Skeletal muscle cell (primary cell): Measurements from ENCODE around the gene PDE6B.

Experiments used
- DNase-seq: peaks from one replicate; pipeline ENCODE4 v3.0.0-alpha.2; 2010; ENCODE audit warnings: low read depth
- H3K4me3 ChIP-seq: 2 replicates; pipeline ENCODE4 v1.5.1; 2011; ENCODE audit warnings: low read depth, mild to moderate bottlenecking, control low read depth, low read length, moderate library complexity

PDE6B gene

GRCh38 chr4:598925-599324 is 26.4 kb upstream of the PDE6B start:
- DNase-seq: no peak
- H3K4me3 ChIP-seq: no peak overlapping the region

DNA sequence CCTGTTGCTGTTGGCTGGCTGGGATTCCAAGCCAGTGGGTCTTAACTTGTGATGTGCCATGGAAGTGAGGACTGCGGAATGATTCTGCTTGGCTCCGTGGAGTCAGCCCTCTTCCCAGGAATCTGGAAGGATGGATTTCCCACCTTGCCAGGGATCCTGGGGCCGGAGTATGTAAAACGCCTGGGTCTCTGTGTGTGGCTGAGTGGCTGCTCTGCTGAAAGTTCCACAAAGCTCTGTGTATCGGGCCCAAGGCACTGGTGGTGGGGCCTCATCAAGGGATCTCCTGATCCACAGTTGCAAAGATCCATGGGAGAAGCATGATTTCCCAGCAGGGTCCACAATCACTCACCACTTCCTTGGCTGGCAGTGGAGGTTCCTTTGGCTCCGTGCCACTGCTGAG is 25.2 kb upstream of the PDE6B start:
- no peak for DNase-seq
- no peak overlapping the region for H3K4me3 ChIP-seq

GRCh38 chr4:600850-601515 is 24.4 kb upstream of the PDE6B start:
- no peak overlapping the region for H3K4me3 ChIP-seq
- DNase-seq: no peak

- no peak for DNase-seq
- no peak overlapping the region for H3K4me3 ChIP-seq
Observed at GRCh38 chr4:601612-602558, 23.5 kb upstream of the PDE6B start.

DNA sequence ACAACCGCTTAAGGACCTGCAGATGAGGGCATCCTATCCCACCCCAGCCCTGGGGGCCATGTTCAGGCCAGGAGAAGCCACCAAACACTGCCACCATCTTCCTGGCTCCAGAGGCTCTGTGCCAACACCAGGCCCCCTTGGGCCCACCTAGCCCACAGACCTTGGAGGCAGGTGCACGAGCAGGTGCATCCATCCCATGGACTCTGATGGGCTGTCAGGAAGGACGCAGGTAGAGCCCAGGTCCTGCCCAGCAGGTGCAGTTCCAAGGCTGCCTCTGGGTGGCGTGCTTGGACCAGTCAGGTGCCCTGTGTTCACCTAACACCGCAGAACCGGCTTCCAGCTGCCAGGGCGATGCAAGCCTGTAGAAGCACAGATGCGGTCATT is 22.8 kb upstream of the PDE6B start:
- no peak overlapping the region for H3K4me3 ChIP-seq
- no peak for DNase-seq

GRCh38 chr4:604131-604530 is 21.2 kb upstream of the PDE6B start:
- H3K4me3 ChIP-seq: no peak overlapping the region
- DNase-seq: no peak

GRCh38 chr4:605702-606425 is 19.5 kb upstream of the PDE6B start:
- H3K4me3 ChIP-seq: no peak overlapping the region
- no peak for DNase-seq

GRCh38 chr4:608236-608635 is 17.1 kb upstream of the PDE6B start:
- DNase-seq: no peak
- H3K4me3 ChIP-seq: no peak overlapping the region

- DNase-seq: no peak
Observed at GRCh38 chr4:609400-610050, 15.8 kb upstream of the PDE6B start.

GRCh38 chr4:610411-611261 is 14.7 kb upstream of the PDE6B start:
- DNase-seq: peak; percentile 7
- no peak overlapping the region for H3K4me3 ChIP-seq

More at GRCh38 chr4:609400-610050, 15.8 kb upstream of the PDE6B start:
- H3K4me3 ChIP-seq: no peak overlapping the region

DNA sequence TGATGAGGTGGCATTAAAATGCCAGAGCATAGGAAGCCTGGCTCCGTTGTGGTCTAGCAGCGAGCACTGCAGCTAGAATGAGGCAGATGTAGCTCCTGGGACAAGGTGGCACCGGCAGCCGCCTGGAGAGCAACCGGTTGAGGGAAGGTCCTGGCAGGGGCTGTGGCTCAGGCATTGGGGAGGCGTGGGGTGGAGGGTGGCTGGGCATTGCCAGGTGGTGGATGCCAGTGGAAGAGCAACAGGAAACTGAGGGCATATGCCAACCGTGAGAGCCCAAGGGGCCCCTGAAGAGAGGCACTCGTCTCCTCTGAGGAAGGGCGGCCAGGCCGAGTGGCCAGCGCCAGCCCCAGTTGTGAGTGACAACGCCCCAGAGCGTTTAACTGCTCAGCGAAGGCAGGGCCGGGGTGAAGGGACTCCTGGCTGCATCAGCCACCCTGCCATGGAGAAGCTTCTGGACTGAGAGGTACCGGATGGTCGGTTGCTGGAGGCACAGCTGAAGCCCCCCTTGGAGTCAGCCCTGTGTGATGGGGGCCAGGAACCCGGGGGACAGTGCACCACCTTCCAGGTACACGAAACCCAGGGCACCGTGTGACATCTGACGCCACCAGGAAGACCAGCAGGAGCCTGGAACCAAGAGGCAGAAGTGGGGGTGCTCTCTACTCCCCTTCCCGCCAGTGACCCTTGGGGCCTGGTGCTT is 13.2 kb upstream of the PDE6B start:
- H3K4me3 ChIP-seq: no peak overlapping the region
- no peak for DNase-seq

GRCh38 chr4:612749-613125 is 12.6 kb upstream of the PDE6B start:
- no peak for DNase-seq
- H3K4me3 ChIP-seq: no peak overlapping the region

- no peak overlapping the region for H3K4me3 ChIP-seq
- no peak for DNase-seq
Observed at GRCh38 chr4:613126-613525, 12.2 kb upstream of the PDE6B start.

- no peak for DNase-seq
- no peak overlapping the region for H3K4me3 ChIP-seq
Observed at GRCh38 chr4:616091-616490, 9.3 kb upstream of the PDE6B start.

- no peak overlapping the region for H3K4me3 ChIP-seq
- DNase-seq: no peak
Observed at GRCh38 chr4:616911-617643, 8.3 kb upstream of the PDE6B start.

- DNase-seq: no peak
- H3K4me3 ChIP-seq: no peak overlapping the region
Observed at GRCh38 chr4:617644-618641, 7.4 kb upstream of the PDE6B start.

DNA sequence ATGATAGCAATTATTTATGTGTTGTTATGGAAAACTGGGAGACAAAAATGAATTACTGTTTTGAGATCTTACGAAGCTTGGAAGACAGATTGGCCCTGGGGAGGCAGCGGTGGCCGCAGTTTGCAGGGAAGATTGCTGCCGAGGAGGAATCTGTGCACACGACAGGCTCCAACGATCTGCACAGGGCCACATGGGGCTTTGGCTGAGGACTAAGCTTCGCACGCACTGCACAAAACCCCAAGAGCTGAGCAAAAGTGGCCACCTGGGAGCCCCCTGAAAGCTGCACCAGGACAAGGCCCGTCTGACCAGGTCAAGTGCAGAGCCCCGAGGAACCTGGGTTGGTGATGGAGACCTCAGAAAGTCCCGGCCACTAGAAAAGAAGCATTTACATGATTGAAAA is 5.2 kb upstream of the PDE6B start:
- DNase-seq: no peak

More for the DNA sequence above, 5.2 kb upstream of the PDE6B start:
- H3K4me3 ChIP-seq: no peak overlapping the region
